NK-92 treated with Interleukin-12 subunit alpha and Interleukin-12 subunit beta, amount 100 ng/mL, for 24 hours (cell line): ENCODE measurements around the gene DEDD2.

ENCODE experiments used
- DNase-seq: peaks from one replicate; lab custom pipeline; 2025; lab: John Stamatoyannopoulos, UW

DEDD2 gene

DNA sequence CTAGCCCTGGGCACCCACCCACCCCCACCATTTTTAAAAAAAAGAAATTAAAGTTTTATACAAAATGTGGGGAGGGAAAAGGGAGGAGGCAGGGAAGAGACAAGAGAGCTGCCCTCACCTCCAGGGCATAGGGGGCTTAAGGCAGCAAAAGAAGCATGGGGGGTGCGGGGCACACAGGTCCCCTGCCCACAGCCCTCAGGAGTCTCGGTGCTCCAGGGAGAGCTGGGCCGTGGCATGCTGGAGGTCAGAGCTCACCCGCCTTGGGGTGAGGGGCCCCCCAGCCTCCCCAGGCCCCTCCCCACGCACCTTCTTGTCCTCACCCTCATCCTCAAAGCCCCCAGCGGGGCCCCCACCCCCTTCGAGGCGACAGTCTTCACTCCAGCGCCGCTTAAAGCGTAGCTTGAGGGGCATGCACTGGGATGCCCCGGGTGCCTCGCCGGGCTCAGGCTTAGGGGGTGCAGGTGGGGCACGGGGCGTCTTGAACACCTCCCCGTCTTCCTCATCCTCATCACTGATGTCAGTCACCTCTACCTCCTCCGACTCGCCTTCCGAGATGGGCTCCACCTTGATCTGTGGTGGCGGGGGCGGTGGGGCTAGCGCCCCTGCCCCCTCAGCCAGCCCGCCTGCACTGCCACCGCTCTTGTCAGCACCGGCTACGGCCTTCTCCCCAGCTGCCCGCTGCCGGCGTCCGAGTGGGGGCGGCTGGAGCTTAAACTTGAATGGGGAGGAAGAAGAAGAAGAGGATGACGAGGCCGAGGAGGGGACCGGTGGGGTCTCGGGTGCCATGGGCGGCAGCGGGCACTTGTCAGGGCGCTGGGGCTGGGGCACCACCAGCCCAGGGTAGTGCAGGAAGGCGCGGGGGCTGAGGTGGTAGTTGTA, 31.0 kb upstream of the DEDD2 start:
- no peak for DNase-seq

DNA sequence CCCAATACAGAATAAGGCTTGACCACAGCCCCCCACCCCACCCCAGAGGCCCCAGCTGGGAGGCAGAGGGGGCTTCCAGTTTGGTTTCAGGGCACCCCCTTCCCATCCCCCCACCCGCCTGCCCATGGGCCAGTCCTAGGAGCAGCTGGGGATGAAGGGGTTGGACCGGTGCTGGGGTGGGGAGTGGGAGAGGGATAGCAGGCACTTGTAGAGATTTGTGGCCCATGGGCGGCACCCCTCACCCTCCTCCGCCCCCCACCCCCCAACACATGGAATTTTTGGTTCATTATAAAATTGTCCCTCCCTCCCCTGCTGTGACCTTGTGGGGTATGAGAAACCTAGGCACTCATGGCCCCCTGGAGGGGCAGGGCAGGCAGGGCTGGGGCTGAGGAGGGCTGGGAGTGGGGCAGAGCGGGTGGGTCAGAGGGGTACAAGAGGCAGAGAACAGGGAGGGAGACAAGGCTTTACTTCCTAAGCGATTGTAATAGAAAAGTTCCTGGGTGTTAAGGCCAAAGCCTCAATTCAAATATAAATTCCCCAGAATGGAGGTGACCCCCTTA, 30.2 kb upstream of the DEDD2 start:
- DNase-seq = no peak

DNA sequence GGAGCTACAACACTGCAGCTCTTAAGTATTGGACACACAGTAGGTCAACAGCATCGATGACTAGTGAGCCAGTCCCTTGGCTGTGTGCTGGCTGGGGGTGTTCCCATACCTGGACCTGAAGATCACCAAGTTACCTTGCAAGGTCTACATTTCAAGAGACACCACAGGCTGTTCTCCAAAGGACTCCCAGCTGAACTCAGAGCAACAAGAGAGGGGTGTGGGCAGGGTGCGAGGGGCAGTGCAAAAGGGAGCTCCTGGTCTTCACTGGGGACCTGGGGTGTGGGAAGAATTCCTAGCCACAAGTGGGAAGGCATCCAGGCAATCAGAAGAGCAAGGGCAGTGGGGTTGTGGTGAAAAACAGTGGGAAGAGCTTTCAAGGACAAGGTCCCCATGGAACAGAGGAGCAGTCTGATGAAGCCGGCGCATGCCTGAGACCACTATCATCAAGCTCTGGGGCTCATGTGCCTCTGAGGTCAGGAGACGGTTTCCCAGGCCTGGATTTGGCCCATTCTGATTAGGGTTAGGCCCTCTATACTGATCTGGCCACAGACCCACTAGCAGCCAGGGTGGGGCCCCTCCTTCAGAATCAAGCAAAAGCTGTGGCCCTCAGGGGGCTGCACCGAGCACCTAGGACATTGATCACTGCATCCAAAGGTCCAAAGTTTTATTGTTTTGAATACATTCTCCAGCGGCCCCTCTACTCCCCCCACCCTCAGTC, 29.6 kb upstream of the DEDD2 start:
- DNase-seq = no peak

DNA sequence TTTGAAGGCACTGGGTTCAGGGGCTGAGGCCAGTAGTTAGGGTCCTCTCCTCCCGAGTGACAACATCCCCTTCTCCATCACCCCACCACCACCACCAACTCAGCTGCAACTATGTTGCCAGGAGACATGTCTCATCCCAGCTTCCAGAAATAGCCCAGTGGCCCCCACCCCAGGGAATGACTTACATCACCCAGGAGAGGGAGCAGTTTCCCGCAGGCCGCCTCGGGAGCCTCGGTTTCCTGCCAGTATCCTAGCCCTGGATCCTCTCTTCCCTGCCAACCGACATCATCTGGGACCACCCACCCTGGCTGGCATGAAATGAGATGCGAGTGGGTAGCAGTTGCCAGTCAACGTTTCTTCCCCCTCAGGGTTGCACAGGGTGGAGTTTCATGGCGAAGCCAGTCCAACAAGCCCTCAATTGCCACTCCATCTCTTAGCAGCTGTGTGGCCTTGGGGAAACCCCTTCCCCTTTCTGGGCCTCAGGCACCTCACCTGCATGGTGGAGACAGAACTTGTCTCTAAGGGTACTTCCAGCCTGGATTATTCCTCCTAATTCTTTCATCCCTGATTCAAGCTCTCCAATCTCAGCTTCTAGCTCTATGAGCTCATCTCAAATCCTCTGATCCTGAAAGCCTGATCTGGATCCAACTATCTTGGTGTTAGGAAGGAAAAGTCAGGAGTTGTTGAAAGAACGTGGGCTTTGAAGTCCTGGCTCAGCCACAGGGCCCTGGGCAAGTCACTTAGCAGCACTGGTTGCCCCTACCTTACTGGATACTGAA, 28.9 kb upstream of the DEDD2 start:
- no peak for DNase-seq

DNA sequence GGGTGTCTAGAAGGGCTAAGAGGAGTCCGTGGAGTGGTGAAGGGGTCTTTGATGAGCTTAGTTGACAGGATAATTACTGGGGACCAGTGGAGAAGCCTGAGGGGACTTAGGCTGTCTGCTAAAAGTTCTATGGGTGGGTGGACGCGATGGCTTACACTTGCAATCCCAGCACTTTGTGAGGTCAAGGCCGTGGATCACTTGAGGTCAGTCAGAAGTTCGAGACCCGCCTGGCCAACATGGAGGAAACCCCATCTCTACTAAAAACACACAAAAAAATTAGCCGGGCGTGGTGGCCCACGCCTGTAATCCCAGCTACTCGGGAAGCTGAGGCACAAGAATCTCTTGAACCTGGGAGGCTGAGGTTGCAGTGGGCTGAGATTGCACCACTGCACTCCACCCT, 27.8 kb upstream of the DEDD2 start:
- DNase-seq = no peak

DNA sequence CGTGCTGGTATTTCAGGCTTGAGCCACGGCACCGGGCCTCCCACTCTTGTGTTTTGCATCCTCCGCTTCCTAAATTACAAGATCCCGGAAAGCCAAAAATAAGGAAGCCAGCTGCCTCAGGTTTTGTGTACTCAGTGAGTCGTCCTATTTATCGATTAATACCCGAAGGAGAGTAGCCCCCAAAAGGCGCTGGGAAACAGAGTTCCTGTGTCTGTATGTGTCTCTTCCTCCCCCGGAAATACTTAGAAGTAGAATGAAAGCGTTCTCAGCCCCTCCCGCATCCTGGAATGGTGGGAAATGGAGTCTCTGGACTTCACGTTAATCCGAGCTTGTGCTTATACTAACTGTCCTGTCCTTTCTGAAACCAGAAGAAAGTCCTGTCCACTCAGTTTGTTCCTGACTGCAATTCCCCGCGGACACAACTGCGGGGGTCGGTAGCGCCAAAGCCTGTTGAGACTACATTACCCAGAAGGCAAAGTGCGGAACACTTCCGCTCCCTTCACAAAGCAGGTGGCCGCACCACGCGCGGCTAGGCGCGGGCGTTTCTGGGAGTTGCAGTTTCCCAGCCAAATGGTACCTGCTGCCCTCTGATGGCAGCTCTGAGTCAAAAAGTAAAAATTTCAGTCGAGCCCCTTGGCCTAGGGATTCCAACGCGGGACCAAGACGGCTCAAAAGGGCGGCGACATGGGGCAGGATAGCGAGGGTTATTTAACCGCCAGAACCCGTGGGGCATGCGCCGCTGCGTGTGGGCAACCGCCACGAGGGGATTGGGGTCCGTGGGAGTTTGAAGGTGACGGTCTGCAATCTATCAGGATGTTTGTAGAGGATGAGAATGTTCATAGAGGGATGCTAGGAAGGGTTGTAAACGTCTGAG, 27.1 kb upstream of the DEDD2 start:
- peak; percentile 88 for DNase-seq

DNA sequence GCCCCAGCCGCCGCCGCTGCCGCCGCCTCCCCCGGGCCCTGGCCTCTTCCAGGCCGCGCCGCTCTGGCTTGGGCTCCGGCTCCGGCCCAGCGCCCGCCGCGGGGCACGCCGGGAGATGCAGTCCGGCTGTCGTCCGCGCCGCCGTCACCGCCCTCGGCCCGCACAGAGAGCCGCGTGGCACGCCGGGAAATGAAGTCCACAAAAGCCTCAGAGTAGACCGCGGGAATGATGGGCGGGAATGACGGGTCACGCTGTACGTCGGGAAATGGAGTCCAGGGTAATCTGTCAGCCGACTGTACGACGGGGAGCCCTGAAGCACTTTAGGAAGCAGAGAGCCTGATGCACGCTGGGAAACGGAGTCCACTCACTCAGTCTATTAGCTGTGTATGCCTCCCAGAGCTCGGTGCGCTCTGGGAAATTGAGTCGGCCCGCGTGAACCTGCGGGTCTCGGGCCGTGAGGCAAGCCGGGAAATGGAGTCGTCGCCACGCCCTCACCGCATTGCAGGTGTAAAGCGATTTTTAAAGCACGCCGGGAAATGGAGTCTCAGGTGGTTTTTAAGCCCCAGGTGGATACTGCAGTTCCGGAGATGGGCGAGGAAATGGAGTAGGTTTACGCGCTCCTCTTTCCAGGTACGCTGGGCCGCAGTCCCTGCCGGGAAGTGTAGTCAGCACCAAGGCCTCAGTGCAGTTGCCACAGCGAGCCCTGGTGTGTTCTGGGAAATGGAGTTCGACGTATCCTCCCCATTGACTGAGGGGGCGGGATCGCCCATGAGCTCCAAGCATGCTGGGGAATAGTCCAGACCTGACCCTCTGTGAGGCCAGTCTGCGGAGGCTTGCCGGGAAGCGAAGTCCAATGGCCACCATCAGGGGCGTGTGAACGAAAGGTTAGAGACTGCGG, 25.3 kb upstream of the DEDD2 start, which contains the start of gene GSK3A:
Gene GSK3A, minus strand, starts transcription at position 91 of the 898 bp plus-strand sequence. CDS start 137 bp downstream, outside the sequence.
- peak; percentile 96 for DNase-seq

DNA sequence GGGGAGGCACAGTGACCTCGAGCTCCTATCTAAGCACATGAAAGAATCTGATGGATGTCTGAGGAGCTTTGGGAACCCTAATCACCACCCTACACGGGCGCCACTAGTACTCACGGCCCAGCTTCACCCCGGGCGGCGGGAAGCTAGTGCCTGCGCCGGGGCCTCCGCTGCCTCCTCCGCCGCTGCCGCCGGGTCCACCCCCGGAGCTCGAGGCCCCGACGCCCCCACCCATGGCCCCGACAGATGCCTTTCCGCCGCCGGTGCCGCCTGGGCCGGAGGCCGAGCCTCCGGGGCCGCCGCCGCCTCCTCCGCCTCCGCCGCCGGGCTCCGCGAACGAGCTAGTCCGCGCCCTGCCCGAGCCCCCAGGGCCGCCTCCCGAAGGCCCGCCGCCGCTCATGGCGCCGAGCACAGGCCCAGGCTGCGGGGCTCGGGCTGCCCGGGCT, 24.6 kb upstream of the DEDD2 start:
- no peak for DNase-seq

DNA sequence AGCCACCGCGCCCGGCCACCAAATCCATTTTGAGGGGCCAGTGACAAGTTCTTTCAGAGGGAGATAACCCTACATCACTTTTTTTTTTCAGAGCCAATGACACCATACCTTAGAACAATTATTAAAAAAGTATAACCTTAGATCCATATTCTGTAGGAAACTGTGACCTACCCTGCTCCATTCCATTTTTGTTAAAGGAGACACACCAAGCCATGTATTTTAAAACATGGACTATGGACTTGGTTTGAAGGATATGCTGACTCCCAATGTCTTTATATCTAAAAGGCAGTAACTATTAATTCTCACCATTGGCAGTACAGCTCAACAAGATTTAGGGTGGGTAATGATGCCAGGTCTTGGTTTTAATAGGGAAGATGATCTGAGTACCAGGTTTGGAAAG, 23.8 kb upstream of the DEDD2 start:
- no peak for DNase-seq

DNA sequence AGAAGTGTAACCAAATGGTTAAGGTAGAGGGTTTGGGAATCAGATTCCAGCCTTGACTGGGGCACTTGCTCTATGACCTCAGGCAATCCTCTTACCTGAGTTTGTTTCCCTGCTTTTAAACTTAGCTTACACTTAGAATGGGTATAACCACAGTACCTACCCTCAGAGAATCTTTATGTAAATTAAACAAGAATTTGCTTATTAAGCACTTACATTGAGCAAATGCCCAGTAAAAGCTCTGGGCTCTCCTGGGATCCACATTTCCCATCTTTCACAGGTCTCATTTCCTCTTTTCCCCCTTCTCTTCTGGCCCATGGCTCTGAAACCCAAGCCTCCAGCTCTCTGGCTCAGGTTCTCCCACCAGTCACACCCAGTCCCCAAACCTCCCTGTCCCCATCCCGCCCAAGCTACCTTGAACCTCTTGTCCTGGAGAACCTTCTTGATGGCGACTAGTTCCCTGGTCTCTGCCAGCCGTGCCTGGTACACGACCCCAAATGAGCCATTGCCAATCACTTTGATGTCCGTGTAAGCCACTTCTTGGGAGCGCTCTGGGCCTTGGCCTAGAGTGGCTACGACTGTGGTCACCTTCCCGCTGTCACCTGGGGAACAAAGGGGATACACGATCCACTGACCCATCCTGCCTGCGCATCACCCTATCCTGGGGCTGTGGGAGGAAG, 22.2 kb upstream of the DEDD2 start:
- DNase-seq = no peak

DNA sequence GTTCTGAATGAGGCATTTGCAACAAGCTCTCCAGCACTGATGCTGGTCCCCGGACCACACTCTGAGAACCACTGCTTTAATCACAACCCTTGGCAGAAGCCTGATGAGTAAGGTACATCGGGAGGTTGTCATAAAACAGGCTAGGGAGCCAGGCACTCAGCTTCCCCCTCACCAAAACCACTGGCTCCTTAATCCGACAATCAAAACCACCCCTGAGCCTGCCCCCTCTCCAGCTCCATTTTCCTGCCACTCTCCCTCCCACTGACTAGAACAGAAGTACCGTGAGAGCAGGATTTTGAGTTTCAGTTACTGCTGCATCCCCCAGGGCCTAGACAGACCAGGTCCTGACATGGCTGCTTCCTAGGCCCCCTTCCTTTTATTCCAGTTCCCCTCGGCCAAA, 17.7 kb upstream of the DEDD2 start:
- no peak for DNase-seq

DNA sequence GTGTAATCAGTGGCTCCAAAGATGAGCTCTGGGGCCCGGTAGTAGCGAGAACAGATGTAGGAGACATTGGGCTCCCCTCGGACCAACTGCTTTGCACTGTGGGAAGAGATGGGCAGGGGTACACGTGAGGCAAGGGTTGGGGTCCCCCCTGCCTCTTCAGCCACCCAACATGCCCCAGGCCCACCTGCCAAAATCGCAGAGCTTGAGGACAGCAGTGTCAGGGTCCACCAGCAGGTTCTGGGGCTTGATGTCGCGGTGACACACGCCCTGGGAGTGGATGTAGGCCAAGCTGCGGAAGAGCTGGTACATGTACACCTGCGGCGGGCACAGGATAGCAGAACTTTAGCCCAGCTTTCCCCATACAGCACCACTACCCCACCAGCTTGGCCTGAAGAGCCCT, 16.9 kb upstream of the DEDD2 start:
- no peak for DNase-seq

DNA sequence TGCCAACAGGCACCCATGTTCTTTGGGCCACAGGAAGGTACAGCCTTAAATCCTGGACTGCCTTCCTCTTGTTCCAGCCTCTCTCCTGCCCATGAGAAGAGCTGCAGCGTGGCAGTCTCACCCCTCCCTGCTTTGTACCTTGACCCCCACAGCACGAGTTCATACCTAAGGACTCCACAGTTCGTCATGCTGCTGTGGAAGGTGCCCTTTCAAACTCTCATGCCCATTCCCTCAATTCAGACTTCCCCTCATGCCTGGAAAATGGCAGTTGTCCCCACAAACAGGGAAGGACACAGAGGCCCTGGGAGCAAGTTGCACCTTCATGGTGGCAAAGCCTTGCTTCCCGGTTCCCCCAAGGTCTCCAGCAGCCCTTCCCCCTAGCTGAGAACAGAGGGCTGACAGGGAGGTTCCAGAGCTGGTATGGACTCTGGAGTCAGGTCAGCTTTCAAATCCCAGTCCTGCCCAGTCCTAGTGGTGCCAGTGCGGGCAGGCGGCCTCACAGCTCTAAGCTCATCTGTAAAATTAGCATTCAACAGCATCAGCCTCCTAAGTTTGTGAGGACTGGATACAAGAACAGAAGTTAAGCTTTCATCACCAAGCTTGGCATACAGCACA, 16.3 kb upstream of the DEDD2 start:
- DNase-seq = no peak

DNA sequence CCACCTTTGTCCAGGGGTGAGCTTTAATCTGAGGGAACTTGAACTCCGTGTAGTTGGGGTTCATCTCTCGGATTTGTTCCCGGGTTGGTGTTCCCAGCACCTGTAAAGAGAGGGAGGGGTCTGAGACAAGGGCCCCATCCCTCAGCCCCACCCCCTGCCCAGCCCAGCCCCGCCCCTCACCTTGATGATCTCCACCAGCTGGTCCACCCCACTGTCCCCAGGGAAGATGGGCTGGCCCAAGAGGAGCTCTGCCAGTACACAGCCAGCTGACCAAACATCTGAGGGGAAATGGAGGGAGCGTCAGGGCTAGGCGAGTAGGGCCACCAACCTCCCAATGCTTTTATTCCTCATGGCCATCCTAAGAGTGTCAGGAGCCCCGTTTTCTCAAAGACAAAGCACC, 15.6 kb upstream of the DEDD2 start:
- no peak for DNase-seq

DNA sequence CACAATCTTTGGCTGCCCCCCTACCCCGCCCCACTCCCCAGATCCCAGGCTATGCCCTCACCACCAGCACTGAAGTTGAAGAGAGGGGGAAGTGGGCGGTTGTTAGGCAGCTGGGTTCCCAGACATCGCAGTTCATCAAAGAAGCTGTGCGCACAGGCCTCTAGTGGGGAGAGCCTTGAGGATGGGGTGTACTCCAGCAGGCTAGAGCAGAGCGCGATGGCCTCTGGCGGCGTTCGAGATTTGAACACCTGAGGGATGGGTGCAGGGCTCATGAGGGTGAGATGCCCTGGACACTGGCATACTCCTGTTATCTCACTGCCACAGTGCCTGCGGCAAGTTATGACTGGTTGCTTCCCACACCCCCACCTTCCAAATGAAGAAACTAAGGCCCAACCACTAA, 15.0 kb upstream of the DEDD2 start:
- no peak for DNase-seq

DNA sequence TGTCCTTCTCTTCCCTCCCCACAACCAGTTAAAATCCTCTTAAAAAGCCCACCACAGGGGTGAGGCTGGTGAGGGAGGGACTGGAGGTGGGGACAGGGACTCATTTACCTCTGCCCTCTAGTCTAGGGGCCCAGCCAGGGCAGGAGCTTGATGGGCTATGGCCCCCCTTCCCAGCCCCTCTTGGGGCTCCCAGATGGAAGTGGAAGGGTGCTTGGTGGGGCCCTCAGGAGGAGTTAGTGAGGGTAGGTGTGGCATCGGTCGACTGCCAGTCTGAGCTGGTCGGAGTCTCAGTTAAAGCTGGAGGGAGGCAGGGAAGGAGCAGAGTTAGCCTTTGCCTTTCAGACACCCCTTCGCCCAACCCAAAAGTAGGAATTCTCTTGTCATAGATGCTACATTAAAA, 13.1 kb upstream of the DEDD2 start:
- DNase-seq = no peak

DNA sequence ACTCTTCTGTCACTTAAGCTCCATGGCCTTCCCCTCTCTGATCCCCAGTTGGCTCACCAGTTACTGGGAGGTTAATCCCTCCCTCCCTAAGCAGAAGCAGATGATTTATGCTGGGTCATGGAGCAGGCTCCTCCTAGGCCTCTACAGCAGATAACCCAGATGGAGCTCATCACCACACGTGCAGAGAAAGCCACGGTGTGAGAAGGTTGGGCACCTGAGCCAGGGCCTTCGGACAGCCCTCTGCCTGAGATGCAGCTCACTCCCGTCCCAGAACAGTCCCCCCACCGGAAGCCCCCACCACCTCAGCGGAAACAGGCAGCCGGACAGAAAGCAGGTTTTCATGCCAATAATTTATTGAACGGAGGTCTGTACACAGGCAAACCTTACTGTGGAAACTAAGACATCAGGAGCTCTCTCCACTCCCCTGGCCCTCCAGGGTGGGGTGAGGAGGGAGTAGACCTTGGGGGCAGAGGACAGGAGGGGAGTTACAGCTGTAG, 12.4 kb upstream of the DEDD2 start:
- no peak for DNase-seq

DNA sequence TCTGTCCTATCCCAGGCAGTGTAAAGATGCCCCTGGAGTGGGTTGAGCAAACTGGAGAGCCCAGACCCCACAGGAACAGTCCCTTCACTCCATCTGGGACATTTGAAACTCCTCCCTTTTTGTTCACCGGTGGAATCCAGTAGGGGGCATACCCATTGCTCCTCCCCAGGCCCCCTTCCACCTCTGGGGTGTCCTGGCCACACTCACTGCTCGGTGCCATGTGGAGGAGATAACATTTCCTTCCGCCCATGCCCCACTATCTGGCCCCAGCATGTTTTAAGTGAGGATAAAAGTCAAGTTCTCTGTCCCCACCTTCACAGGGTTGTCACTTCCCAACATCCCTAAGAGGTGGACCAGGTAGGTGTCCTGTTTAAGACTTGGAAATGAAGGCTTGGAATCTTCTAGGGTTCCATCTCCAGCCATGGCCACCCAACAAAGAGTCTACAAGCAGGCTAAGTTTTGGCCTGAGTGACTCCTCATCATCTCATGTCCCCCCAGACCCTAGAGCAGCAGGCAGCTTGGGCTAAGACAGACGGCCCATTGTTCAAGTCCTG, 11.9 kb upstream of the DEDD2 start:
- no peak for DNase-seq

DNA sequence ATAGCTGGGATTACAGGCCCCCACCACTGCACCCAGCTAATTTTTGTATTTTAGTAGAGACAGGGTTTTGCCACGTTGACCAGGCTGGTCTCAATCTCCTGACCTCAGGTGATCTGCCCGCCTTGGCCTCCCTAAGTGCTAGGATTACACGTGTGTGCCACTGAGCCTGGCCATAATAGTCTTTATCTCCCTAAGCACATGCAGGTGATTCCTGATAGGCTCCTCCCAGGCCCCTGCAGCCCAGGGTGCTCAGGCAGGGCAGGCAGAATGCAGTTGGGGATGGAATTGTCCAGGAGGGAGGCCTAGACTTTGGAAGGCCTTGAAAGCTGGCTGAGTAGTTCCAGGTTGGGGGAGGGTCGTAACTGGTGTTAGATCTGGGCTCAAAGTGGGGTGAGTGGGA, 11.2 kb upstream of the DEDD2 start:
- DNase-seq = no peak
